HG02759 (cell line): ENCODE results near the gene CDK2.
A peak's percentile ranks its signal among the peaks of the same experiment; 100 is the strongest.
"Not testable (repeated sequence)": the region's sequence is repeated elsewhere in the genome, so short reads cannot be mapped to it uniquely, and the experiment has no call there.

ENCODE experiments used
- ATAC-seq: cut with Tn5 transposase; IDR thresholded peaks from one replicate; pipeline ENCODE4 v1.9.1; 2021; ENCODE audit warnings: mild to moderate bottlenecking, moderate library complexity; ENCODE audit not compliant: unreplicated experiment

CDK2 gene

GRCh38 chr12:55978393-55978792 is 11.8 kb downstream of the CDK2 start:
- no peak for ATAC-seq

GRCh38 chr12:55979069-55979468 is 12.4 kb downstream of the CDK2 start:
- no peak for ATAC-seq

- not testable (repeated sequence) for ATAC-seq
These were observed 15.3 kb downstream of the CDK2 start for GRCh38 chr12:55981882-55982281.

GRCh38 chr12:55982319-55982936 is 15.8 kb downstream of the CDK2 start:
- peak; percentile 84 for ATAC-seq

GRCh38 chr12:55983232-55983842 is 16.7 kb downstream of the CDK2 start:
- no peak for ATAC-seq

GRCh38 chr12:55984861-55985260 is 18.2 kb downstream of the CDK2 start:
- no peak for ATAC-seq

GRCh38 chr12:55985341-55985740 is 18.7 kb downstream of the CDK2 start:
- no peak for ATAC-seq

GRCh38 chr12:55985976-55986375 is 19.3 kb downstream of the CDK2 start:
- ATAC-seq: not testable (repeated sequence)

- no peak for ATAC-seq
These were observed 24.5 kb downstream of the CDK2 start for GRCh38 chr12:55991110-55991509.

GRCh38 chr12:55993230-55993853 is 26.7 kb downstream of the CDK2 start:
- no peak for ATAC-seq

GRCh38 chr12:55995366-55995765 is 28.7 kb downstream of the CDK2 start:
- no peak for ATAC-seq

- no peak for ATAC-seq
These were observed 29.6 kb downstream of the CDK2 start for GRCh38 chr12:55996201-55996714.

GRCh38 chr12:55996715-55997534 is 30.3 kb downstream of the CDK2 start, which contains the start of gene SUOX:
Gene SUOX (plus strand): TSS chr12:55997276. CDS start chr12:56002222, 4,946 bp downstream.
- ATAC-seq: peak; percentile 99

GRCh38 chr12:55997535-55997859 is 30.9 kb downstream of the CDK2 start:
- ATAC-seq: no peak

- ATAC-seq: not testable (repeated sequence)
These were observed 32.9 kb downstream of the CDK2 start for GRCh38 chr12:55999522-55999921.

- not testable (repeated sequence) for ATAC-seq
These were observed 33.4 kb downstream of the CDK2 start for GRCh38 chr12:55999999-56000540.

GRCh38 chr12:56001487-56002100 is 35.0 kb downstream of the CDK2 start:
- ATAC-seq: no peak

GRCh38 chr12:56003376-56003775 is 36.7 kb downstream of the CDK2 start:
- ATAC-seq: not testable (repeated sequence)

- no peak for ATAC-seq
These were observed 37.6 kb downstream of the CDK2 start for GRCh38 chr12:56004211-56004610.
